Measurements from ENCODE around the gene TNFRSF6B. TPM values are rescaled to one million over a fixed set of nuclear protein-coding genes. Genes with fewer than 3 reads are reported as not detected.

TNFRSF6B gene
- total RNA-seq, 1 donor from 2014 or later, result not detected

- Mint-ChIP-seq H3K27ac (peak within 1 kb of the TSS; percentile 37), H3K9me3 (ENCODE audit: low read depth) (no peaks in the 10 kb centered on the region), H3K4me3 (ENCODE audit: low read depth) (no peak within 1 kb of the TSS), H3K36me3 (ENCODE audit: insufficient read depth) (peaks cover 17% of the 10 kb centered on the region), H3K4me1 (ENCODE audit: low read depth) (no peaks in the 10 kb centered on the region), H3K27me3 (peaks cover 6% of the 10 kb centered on the region)
- no peak for DNase-seq (ENCODE audit: low spot score, unreplicated experiment)
- no peak for TF ChIP-seq CTCF (IDR thresholded peaks at IDR 0.05; ENCODE audit: unreplicated experiment)
Measured at GRCh38 chr20:63735859-63736718, 39.6 kb downstream of the TNFRSF6B start, which contains the start of gene LIME1. Gene LIME1 (plus strand): TSS chr20:63736664. CDS start chr20:63737550, 886 bp downstream.

GRCh38 chr20:63736893-63737694, 40.6 kb downstream of the TNFRSF6B start:
- Mint-ChIP-seq H3K27ac (no peak overlapping the region), H3K4me3 (ENCODE audit: low read depth) (no peak overlapping the region)
- DNase-seq (ENCODE audit: low spot score, unreplicated experiment), result no peak

GRCh38 chr20:63737695-63737944, 41.2 kb downstream of the TNFRSF6B start:
- peaks cover 6% of the 10 kb centered on the region for H3K27me3 Mint-ChIP-seq
- H3K9me3 Mint-ChIP-seq (ENCODE audit: low read depth), result no peaks in the 10 kb centered on the region
- no peak overlapping the region for H3K4me3 Mint-ChIP-seq (ENCODE audit: low read depth)
- no peak for TF ChIP-seq CTCF (IDR thresholded peaks at IDR 0.05; ENCODE audit: unreplicated experiment)
- H3K4me1 Mint-ChIP-seq (ENCODE audit: low read depth), result no peaks in the 10 kb centered on the region
- no peak for DNase-seq (ENCODE audit: low spot score, unreplicated experiment)
- no peak overlapping the region for H3K27ac Mint-ChIP-seq
- peaks cover 17% of the 10 kb centered on the region for H3K36me3 Mint-ChIP-seq (ENCODE audit: insufficient read depth)

More at GRCh38 chr20:63736893-63737694, 40.6 kb downstream of the TNFRSF6B start:
- Mint-ChIP-seq H3K27me3 (peaks cover 6% of the 10 kb centered on the region), H3K4me1 (ENCODE audit: low read depth) (no peaks in the 10 kb centered on the region), H3K36me3 (ENCODE audit: insufficient read depth) (peaks cover 17% of the 10 kb centered on the region), H3K9me3 (ENCODE audit: low read depth) (no peaks in the 10 kb centered on the region)
- no peak for TF ChIP-seq CTCF (IDR thresholded peaks at IDR 0.05; ENCODE audit: unreplicated experiment)

- Mint-ChIP-seq H3K4me3 (ENCODE audit: low read depth) (no peak overlapping the region), H3K4me1 (ENCODE audit: low read depth) (no peaks in the 10 kb centered on the region), H3K9me3 (ENCODE audit: low read depth) (no peaks in the 10 kb centered on the region), H3K27me3 (peaks cover 6% of the 10 kb centered on the region), H3K27ac (no peak overlapping the region), H3K36me3 (ENCODE audit: insufficient read depth) (peaks cover 17% of the 10 kb centered on the region)
- TF ChIP-seq CTCF (IDR thresholded peaks at IDR 0.05; ENCODE audit: unreplicated experiment), result no peak
- no peak for DNase-seq (ENCODE audit: low spot score, unreplicated experiment)
Measured at GRCh38 chr20:63737945-63738686, 41.7 kb downstream of the TNFRSF6B start.

GRCh38 chr20:63738687-63739129, 42.3 kb downstream of the TNFRSF6B start:
- Mint-ChIP-seq H3K4me1 (ENCODE audit: low read depth) (no peaks in the 10 kb centered on the region), H3K36me3 (ENCODE audit: insufficient read depth) (peaks cover 14% of the 10 kb centered on the region), H3K27ac (no peak overlapping the region), H3K27me3 (peaks cover 6% of the 10 kb centered on the region), H3K9me3 (ENCODE audit: low read depth) (no peaks in the 10 kb centered on the region), H3K4me3 (ENCODE audit: low read depth) (no peak overlapping the region)
- TF ChIP-seq CTCF (IDR thresholded peaks at IDR 0.05; ENCODE audit: unreplicated experiment), result peak; percentile 13
- no peak for DNase-seq (ENCODE audit: low spot score, unreplicated experiment)
